ENCODE measurements around the gene CFI. TPM values are rescaled to one million over a fixed set of nuclear protein-coding genes. Genes with fewer than 3 reads are reported as not detected.
A peak's percentile ranks its signal among the peaks of the same experiment; 100 is the strongest.

Gene CFI
- total RNA-seq (10 to 100 TPM; 13.0 to 84.9 (median 25.8) TPM), polyA plus RNA-seq (10 to 100 TPM; 27.9 to 61.8 TPM)

- 15 to 22% methylated on average over 2 of the region's 2 CpGs for WGBS, 2 donors
- peak; percentile 70 to 93 (median 86) for ATAC-seq
Measured at GRCh38 chr4:109801895-109802319, at the start of gene CFI. CFI (minus strand) TSS chr4:109801999; CDS start chr4:109801971, 28 bp downstream.

DNA sequence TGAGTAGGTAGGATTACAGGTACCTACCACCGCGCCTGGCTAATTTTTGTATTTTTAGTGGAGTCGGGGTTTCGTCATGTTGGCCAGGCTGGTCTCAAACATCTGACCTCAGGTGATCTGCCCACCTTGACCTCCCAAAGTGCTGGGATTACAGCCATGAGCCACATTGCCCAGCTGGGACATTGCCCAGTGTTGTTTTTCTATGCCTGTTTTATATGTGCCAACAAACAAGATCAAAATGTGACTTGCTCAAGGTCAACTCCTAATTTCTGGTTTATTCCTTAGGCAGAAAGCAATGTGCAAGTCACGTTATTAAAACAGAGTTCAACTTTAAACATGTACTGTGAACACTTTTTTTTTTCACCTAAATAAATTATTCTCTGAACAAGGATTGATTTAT, 48.8 kb upstream of the CFI start:
- TF ChIP-seq, protein P1, sequence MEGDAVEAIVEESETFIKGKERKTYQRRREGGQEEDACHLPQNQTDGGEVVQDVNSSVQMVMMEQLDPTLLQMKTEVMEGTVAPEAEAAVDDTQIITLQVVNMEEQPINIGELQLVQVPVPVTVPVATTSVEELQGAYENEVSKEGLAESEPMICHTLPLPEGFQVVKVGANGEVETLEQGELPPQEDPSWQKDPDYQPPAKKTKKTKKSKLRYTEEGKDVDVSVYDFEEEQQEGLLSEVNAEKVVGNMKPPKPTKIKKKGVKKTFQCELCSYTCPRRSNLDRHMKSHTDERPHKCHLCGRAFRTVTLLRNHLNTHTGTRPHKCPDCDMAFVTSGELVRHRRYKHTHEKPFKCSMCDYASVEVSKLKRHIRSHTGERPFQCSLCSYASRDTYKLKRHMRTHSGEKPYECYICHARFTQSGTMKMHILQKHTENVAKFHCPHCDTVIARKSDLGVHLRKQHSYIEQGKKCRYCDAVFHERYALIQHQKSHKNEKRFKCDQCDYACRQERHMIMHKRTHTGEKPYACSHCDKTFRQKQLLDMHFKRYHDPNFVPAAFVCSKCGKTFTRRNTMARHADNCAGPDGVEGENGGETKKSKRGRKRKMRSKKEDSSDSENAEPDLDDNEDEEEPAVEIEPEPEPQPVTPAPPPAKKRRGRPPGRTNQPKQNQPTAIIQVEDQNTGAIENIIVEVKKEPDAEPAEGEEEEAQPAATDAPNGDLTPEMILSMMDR (IDR thresholded peaks at IDR 0.05), result no peak
- DNase-seq (peak in 3 of 6 donors; percentile 33 to 39 (median 35)), FAIRE-seq (no peak), ATAC-seq (peak in 3 of 4 donors; percentile 59 to 80 (median 67))
- WGBS, 2 donors, result 35 to 41% methylated on average over 5 of the region's 5 CpGs
- Histone ChIP-seq H3K4me3 (no peak overlapping the region), H3K27me3 (no peaks in the 10 kb centered on the region), H3K27ac (no peak overlapping the region), H3K4me1 (peaks cover 9 to 26% (median 10%) of the 10 kb centered on the region in 3 donors), H3K36me3 (no peaks in the 10 kb centered on the region), H3K9me3 (no peaks in the 10 kb centered on the region)
- intact Hi-C loops (cut with DNase I), result no loop called here

More at GRCh38 chr4:109801895-109802319, at the start of gene CFI:
- H3K36me3 ChIP-seq, result no peaks in the 10 kb centered on the region
- H3K4me1 ChIP-seq, result peaks cover 0 to 18% (median 15%) of the 10 kb centered on the region in 3 donors
- DNase-seq, result no peak
- H3K27me3 ChIP-seq, result no peaks in the 10 kb centered on the region
- intact Hi-C loops (cut with DNase I), result loop anchor here in 2 of 3 donors (10.0 kb wide), 3 partner anchors 97 to 377 kb away; partner anchors contain the start of gene CASP6 (in 1 of the 2)
- H3K9me3 ChIP-seq, result no peaks in the 10 kb centered on the region
- H3K4me3 ChIP-seq, result peak within 1 kb of the TSS in 3 of 4 donors; percentile 0 to 39 (median 22)
- TF ChIP-seq, protein P1 (IDR thresholded peaks at IDR 0.05), result no peak
- H3K27ac ChIP-seq, result peak within 1 kb of the TSS; percentile 24 to 74 (median 45)
- FAIRE-seq, result peak; percentile 64

DNA sequence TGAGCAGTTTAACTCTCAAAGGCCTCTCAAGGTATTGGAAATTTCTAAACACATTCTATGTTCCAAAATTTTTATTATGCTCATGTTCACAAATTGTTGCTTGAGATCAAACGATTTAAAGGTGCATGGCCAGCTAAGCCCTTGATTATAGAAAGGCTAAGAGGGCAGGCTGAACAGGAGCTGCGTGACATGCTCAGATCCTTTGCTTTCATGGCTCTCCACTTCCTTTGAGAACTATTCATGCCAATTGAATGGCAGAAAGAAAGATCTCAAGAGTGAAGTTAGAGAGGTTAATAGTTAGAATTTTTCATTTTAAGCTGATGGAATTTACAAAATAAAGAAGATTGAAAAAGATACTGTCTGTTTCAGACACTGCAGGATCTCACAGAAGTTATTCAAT, 46.7 kb upstream of the CFI start:
- Histone ChIP-seq H3K4me1 (peaks cover 9 to 26% (median 13%) of the 10 kb centered on the region in 3 donors), H3K27ac (no peak overlapping the region), H3K36me3 (no peaks in the 10 kb centered on the region), H3K27me3 (no peaks in the 10 kb centered on the region), H3K4me3 (no peak overlapping the region), H3K9me3 (no peaks in the 10 kb centered on the region)
- intact Hi-C loops (cut with DNase I), result no loop called here
- WGBS, 2 donors, result 35 to 43% methylated on average over 2 of the region's 2 CpGs
- FAIRE-seq (no peak), DNase-seq (no peak), ATAC-seq (peak in 3 of 4 donors; percentile 17 to 51 (median 40))
- TF ChIP-seq, protein P1 (IDR thresholded peaks at IDR 0.05), result no peak

- ATAC-seq (peak in 3 of 4 donors; percentile 48 to 65 (median 49)), DNase-seq (no peak), FAIRE-seq (no peak)
- no peaks in the 10 kb centered on the region for H3K36me3 ChIP-seq
- TF ChIP-seq, protein P1 (IDR thresholded peaks at IDR 0.05), result no peak
- H3K4me1 ChIP-seq, result peaks cover 9 to 26% (median 13%) of the 10 kb centered on the region in 3 donors
- H3K27me3 ChIP-seq, result no peaks in the 10 kb centered on the region
- H3K27ac ChIP-seq, result no peak within 1 kb of the TSS
- intact Hi-C loops (cut with DNase I), result no loop called here
- no peaks in the 10 kb centered on the region for H3K9me3 ChIP-seq
- 24 to 28% methylated on average over 5 of the region's 5 CpGs for WGBS, 2 donors
- no peak within 1 kb of the TSS for H3K4me3 ChIP-seq
Measured at GRCh38 chr4:109847896-109848442, 46.2 kb upstream of the CFI start, which contains the start of gene LRIT3. LRIT3 (plus strand) TSS chr4:109848107; CDS start chr4:109848202, 95 bp downstream.

All from pancreas (tissue), 10 donors.